ENCODE results near the gene PARP2.

DNA sequence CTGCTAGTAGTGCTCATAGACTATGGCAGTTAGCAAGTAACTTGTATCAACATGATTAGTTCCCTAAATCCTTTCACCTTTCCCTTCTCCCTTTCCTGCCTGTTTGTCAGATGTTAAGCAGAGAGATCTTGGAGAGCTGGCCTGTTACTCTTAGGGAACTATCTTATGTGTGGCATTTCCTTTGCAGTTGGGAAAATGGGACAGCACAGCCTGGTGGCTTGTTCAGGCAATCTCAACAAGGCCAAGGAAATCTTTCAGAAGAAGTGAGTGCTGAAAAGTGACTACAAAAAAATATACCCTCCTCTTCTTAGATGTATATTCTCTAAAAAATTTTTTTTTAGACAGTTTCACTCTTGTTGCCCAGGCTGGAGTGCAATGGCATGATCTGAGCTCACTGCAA is 7.4 kb downstream of the PARP2 start:
- TF ChIP-seq CTCF (conservative IDR thresholded peaks at IDR 0.05; ENCODE audit: low read depth, low read length): peak; percentile 29; the same call in 1 of the 2 replicates
- no peak for TF ChIP-seq EZH2 (IDR thresholded peaks at IDR 0.05; ENCODE audit: borderline replicate concordance, low read depth, low read length, poor library complexity, severe bottlenecking)
